HUDEP-2 (cell line): Measurements from ENCODE around the gene UHRF1.

Source experiments
- DNase-seq, 76 experiments: peaks; one replicate each; lab custom pipeline; 2025; ENCODE audit not compliant: unreplicated experiment in 76 of 76; lab: John Stamatoyannopoulos, UW

Gene UHRF1

DNA sequence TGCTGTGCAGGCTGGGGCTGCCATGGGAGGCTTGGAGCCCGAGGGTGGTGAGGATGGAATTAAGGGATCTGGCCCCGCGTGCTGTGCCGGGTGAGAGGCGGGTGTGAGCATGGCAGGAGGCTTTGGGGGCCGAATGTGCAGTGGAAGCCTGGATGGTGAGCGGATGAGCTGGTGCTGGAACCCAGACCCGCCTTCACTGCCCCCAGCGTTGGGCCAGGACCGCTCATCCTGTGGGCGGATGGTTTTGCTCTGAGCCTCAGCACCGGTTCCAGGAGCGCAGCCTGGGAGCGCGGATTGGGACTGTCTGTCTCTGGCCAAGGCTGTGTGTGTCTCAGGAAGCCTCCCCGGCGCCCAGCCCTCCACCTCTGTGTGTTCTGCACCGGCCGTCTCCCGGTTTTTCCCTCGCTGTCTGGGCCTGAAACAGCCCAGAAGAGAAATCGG, 76.3 kb downstream of the UHRF1 start:
- no peak for DNase-seq

DNA sequence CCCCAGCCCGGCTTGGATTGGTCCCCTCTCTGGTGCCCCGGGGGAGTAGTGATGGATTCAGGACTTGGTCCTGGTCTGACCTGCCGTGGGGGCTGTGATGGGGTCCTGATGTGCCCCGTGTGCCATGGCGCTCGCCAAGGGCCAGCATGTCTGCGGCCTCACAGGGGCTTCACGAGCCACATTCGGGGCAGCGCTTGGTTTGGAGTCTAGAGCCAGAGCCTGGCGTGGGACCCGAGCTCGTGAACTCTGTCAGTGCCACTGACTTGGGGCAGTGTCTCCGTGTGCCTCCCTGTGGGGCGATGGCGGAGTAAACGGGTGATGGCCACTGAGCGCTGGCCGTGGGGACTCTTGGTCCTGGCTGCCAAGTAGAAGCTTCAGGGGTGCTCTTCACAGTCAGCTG, 76.8 kb downstream of the UHRF1 start:
- DNase-seq = no peak

DNA sequence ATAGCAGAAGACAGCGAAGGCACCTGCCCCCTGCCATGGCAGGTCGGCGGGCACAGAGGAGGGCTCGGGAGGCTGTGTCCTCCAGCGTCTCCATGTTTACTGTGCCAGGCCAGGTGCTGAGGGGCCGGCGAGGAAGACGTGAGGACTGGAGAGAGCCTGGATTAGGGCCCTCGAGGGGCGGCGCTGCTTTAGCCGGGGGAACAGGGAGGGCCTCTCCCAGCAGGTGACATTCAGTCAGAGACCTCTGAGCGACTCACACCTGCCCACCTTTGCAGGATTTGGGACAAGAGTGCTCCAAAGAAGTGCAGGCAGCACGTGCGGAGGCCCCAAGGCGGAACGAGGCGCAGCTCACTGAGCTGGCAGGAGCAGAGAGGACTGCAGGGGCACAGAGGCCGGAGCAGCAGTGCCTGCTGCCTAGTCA, 77.2 kb downstream of the UHRF1 start:
- no peak for DNase-seq

DNA sequence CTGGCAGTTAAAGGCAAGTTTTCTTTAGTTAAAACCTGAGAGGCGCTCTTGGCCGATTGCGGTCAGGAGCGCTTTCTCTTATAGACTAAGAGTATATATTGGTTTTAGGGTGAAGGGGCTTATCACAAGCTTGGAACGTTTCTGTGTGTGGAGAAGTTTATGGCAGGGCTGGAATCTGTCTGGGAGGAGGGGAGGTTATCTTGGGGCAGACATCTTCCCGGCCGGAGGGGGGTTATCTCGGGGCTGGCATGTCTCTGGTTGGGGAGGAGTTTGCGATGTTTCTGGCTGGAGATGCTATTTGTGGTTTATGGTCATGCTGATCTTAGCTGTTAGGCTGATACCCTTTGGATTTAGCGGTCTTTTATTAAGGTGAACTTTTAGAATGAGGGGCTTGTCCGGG, 78.0 kb downstream of the UHRF1 start:
- DNase-seq = peak in 37 of 76 experiments; percentile 18 to 59 (median 36)

DNA sequence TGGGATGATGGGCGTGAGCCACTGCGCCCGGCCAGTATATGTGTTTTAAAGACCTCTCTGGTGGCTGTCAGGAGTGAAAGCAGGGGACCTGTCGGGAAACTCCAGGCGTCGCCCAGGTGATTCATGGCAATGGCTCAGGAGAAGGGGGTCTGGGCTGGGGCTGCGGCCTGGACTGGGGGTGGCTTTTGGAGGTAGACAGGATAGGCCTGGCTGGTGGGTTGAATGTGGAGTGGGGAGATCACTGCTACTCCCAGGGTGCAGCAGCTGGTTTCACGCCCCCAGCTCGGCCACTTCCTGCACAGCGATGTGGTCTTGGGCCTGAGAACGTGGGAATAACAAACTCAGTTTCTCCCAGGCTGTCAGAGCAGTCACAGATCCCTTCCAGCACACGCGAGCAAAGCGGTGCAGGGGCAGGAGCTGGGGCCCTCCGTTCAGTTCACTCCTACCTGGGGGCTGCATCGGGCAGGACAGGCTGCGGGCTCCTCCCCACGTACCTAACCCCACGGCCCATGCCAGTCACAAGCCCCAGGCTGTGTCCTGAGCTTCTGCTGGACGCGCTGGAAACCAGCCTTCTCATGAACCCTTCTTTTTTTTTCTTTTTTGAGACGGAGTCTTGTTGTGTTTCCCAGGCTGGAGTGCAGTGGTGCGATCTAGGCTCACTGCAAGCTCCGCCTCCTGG, 78.5 kb downstream of the UHRF1 start:
- DNase-seq = no peak

DNA sequence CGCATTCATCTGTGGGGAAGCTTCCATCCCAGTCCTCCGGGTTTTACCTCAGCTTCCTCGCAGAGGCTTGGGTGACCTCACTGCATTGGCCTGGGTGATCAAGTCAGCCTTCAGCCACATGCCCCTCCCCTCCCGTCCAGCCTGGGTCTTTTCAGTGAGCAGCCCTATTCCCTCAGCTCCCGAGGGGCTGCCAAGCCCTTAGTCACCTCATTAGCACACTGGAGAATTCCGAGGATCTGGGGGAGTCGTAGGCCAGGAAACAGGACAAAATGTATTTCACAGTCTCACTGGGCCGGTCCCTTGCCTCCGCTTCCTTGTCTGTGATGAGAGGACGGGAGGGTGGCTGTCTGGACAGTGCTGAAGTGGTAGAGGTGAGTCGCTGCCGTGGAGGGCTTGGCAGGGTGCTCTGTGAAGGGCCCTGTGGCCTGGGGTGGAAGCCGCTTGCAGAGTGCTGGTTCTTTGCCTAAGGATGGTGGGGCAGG, 79.5 kb downstream of the UHRF1 start:
- no peak for DNase-seq

DNA sequence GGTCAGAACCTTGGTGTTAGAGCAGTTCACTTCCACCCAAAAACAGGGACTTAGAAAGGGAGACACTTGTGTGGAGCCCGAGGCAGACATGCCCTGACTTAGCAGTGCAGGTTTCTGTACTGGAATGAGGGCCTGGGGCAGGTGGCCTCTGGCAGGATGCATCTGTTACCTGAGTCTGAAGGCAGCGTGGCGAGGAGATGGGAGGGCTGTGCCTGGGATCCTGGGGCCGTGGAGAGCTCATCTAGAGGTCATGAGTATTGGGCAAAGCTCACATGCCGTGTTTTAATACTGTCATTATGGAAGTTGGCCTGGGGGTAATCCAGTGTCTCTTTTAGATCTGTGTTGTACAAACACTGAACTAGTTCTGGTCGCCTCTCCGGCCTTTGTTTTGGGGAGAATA, 81.0 kb downstream of the UHRF1 start:
- no peak for DNase-seq

DNA sequence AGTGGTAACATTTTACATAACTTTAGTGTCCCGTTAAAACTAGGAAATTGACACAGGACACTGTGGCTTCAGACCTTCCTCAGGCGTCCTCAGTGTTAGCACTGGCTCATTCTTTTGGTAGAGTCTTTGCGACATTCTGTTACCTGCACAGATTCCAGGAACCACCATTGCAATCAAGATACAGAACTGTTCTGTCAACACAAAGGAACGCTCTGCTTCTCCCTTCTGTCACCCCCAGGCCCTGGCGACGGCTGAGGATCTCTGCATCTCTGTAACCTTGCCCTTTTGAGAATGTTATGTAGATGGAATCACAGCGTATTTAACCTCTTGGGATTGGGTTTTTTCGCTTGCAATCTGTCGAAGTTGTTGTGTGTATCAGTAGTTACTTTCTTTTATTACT, 82.2 kb downstream of the UHRF1 start:
- DNase-seq = no peak

DNA sequence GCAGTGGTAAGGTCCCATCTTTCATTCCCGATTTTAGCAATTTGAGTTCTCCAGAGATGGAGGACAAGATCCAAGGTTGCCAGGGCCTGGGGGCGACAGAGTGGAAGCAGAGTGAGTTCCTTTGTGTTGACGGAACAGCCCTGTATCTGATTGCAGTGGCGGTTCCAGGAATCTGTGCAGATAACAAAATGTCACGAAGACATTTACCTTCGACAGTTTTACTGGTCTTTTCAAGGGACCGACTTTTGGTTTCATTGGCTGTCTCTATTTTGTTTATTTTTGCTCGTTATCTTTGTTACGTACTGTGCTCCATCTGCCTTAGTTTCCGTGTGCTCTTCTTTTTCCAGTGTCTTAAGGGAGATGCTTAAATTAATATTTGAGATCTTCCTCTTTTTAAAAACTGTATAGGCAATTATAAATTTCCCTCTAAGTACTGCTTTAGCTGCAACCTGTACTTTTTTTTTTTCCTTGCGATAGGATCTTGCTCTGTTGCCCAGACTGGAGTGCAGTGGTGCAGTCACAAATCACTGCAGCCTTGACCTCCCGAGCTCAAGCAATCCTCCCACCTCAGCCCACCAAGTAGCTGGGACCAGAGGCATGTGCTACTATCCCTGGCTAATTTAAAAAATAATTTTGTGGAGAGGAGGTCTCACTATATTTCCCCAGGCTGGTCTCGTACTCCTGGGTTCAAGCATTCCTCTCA, 82.8 kb downstream of the UHRF1 start:
- no peak for DNase-seq

DNA sequence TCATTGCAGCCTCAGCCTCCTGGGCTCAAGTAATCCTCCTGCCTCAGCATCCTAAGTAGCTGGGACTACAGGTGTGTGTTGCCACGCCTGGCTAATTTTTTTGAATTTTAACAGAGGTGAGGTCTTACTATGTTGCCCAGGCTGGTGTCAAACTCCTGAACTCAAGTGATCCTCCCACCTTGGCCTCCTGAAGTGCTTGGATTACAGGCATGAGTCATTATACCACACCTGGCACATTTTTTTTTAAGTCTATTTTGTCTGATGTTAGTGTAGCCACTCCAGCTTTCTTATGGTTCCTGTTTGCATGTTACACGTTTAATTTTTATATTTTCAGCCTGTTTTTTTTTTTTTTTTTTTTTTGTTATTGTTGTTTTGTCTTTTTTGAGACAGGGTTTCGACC, 84.4 kb downstream of the UHRF1 start:
- DNase-seq = no peak

DNA sequence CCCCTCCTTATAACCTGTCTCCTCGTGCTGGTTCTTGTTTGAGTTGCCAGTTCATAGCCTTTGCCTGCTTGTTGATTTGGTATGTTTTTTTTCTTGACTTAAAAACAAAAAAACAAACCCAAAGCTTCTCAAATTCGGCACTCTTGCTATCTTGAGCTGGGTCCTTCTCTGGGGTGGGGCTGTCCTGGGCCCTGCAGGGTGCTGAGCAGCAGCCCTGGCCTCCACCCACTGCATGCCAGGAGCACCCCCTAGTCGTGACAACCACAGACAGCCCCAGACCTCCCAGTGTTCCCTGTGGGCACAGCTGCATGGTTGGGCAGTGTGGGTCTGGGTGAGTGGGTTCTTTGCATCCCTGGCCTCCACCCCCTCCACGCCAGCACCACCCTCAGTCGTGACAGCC, 87.4 kb downstream of the UHRF1 start:
- peak in 5 of 76 experiments; percentile 17 to 38 (median 24) for DNase-seq

DNA sequence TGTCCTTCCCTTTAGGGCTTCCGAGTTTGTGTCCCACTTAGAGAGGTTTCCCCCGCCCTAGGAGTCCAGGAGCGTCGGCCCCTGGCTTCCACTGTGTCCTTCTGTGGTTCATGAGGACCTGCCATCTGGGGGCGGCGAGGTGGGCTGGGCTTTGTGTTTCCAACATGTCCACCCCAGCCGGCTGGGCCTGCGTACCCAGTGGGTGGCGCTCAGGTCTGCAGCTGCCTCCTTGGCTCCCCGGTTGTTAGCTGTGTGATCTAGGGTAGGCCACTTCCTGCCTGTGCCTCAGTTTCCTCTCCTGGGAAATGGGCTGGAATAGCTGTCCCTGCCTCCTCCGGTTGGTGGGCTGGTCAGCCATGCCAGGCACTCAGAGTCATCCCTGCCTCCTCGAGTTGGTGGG, 88.0 kb downstream of the UHRF1 start:
- DNase-seq = no peak

DNA sequence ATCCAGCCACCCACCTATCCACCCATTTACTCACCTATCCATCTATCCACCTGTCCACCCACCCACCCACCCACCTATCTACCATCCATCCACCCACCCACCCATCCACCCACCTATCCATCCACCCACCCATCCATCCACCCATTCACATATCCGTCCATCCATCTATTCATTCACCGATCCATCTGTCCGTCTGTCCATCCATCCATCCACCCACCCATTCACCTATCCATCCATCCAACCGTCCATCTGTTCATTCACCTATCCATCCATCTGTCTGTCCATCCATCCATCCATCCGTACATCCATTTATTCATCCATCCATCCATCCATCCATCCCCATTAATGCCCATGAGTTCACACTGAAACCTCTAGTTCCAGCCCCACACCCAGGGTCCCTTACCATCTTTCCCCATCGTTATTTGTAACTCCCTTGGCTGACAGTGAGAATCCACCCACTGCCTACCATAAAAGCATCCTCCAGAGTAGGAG, 90.9 kb downstream of the UHRF1 start:
- DNase-seq = no peak

DNA sequence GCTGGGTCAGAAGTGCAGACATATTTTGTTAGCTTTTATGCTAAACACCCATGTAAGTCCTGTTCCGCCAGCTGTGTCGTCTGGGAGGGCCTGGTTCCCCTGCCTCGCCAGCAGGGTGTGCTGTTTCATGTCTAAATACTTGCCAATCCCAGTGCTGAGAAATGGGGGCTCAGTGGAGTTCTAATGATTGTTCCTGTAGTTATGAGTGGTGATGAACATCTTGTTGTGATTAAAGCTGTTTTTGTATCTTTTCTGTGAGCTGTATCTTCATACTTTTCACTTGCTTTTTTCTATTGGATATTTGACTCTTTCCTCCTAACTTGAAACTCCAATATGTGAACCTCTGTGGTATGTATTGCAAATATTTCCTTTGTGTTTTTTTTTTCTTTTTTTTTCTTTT, 92.3 kb downstream of the UHRF1 start:
- peak in 49 of 76 experiments; percentile 19 to 72 (median 47) for DNase-seq

DNA sequence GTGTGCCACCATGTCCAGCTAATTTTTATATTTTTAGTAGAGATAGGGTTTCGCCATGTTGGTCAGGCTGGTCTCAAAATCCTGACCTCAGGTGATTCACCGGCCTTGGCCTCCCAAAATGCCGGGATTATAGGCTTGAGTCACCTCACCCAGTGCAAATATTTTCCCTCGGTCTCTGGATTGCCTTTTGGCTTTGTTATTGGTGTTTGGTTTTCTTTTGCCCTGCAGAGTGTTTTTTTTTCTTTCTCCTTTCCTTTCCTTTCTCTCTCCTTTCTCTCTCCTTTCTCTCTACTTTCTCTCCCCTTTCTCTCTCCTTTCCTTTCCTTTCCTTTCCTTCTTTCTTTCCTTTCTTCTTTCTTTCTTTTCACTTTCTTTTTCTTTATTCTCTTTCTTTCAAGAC, 92.8 kb downstream of the UHRF1 start:
- no peak for DNase-seq

DNA sequence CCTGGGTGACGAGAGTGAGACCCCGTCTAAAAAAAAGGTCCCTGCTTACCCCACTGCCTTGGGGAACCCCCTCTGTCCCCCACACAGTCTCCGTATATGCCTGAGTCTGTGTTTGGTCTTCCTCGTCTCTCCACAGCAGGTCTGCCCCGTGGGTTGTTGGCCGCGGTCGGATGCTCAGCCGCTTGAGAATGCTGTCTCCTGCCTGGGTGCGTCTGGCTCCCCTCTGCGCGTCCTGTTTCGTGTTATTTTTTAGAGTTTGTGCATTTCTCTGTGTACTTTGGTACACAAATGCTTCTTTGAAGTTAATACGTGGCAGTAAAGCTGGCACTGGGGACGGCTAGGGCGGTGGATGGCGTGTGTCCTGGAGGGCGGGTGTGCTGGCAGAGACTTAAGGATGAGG, 94.5 kb downstream of the UHRF1 start:
- DNase-seq = no peak

DNA sequence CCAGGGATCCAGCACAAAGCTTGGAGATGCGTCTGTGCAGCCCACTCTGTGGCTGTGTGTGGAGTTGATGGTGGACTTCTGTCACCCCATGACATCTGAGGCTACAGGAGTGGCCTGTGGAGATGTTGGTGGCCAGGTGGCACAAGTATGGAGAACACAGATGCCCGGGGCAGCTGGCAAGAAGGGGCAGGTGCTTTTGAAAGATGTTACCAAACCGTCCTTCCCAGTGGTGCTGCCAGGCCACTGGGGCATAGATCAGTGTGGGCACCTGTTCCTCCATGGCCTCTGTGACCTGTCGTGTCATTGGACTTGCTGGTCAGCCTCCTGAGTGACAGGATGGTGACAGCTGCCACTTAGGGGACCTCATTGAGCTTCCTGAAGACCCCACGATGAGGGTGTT, 95.8 kb downstream of the UHRF1 start:
- no peak for DNase-seq

DNA sequence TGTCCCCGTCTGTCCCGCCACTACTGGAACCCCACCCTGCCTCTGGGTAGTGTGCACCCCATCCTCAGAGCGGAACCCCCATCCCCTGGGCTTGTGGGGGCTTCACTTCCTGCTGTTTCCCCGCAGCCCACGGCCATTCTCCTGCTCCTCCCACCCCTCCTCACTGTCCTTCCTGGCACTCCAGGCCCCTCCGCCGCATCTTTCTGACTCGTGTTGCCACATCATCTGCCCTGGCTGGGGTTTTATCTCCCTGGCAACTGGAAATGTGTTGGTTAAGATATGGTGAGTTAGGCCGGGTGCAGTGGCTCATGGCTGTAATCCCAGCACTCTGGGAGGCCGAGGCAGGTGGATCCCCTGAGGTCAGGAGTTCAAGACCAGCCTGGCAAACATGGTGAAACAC, 96.9 kb downstream of the UHRF1 start:
- peak in 70 of 76 experiments; percentile 43 to 92 (median 74) for DNase-seq

DNA sequence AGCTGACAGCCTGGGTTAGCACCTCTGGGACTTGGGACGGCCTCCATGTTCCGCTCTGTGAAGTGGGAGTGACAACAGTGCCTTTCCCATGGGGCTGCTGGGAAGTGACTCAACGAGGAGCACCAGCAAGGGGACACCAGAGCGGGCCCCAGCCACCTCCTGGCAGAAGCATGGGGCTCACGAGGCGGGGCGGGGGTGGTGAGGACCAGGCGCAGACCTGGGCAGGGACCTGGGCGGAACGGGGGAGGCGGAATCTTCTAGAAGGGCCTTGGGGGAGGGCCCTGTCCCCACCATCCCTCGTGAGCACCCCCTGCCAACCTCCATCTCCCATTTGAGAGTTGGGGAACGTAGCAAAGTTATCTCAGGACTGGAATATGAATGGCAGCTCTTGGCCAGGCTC, 97.5 kb downstream of the UHRF1 start:
- DNase-seq = no peak
